Limb (tissue), 2 donors: ENCODE measurements around the gene TM6SF1.
"Not testable (repeated sequence)": the region's sequence is repeated elsewhere in the genome, so short reads cannot be mapped to it uniquely, and the experiment has no call there.

Source experiments
- DNase-seq, 2 donors: peaks; one replicate each; pipeline ENCODE4 v3.0.0-alpha.2; 2016; ENCODE audit errors: extremely low spot score in 2 of 2

TM6SF1 gene

DNA sequence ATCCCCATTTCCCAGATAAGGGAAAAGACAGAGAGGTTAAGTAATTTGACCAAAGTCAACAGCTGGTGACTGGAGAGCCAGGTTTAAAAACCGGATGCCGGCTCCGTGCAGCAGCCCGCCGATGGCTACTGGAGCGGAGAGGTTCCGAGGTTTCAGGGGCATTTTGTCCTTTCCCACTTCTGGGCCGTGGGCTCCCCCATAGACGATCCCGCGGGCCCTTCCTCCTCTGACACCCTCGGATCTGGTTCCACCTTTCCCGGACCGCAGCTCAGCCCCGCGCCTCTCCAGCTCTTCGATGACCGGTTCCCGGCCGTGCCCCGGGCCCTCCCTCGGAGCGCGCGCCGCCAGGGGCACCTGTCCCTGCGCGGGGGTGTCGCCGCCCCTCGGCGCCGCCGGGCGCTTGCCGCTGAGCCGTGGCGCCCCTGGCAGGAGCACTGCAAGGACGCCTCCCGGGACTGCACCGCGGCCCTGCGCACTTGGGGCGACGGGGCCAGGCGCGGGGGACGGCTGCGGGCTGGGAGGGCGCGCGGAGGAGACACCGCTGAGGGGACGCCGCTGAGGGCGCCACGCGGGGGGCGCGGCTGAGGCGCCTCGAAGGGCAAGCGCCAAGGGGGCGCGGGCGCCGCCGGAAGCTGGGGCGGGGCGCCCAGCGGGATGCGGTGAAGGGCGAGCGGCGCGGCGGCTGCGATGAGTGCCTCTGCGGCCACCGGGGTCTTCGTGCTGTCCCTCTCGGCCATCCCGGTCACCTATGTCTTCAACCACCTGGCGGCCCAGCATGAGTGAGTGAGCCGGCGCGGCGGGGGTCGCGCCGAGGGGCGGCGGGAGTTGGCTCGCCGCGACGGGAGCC, at the start of gene TM6SF1:
TSS of gene TM6SF1 (plus strand) at position 652 of the 847 bp plus-strand sequence. CDS start at position 688, 36 bp downstream.
- peak in 1 of 2 donors; percentile 47 for DNase-seq

DNA sequence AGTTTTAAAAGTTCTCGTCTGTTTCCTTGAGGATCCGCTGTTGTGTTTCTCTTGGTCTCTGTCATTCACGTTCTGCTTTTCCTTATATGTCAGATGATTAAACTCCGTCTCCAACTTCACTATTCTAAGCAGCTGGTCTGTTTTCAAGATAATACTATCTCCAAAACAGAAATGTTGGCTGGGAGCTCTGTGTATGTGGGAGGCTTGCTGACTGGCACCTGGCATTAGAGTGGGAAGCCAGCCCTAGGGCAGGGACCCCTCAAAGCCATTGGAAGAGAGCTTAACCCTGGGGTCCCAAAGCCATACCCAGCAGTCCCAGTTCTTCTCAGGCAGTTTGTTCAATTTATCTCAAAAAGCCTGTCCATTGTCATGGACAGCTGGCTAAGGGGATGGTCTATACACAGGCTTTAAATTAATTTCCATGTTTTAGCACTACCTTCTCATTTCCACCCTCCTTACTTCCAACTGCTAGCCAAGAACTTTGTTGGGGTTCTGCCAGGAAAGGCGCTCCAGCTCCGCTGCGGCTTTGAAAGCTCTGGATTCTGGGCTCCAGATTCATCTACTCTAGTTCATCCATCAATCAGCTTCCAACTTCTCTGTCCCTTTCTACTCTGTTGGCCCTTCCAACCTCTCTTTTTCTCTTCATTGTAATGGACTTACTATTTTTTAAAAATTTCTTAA, 49.6 kb upstream of the TM6SF1 start:
- DNase-seq = no peak

- DNase-seq = no peak
These were observed 45.8 kb upstream of the TM6SF1 start for GRCh38 chr15:83061680-83062079.

DNA sequence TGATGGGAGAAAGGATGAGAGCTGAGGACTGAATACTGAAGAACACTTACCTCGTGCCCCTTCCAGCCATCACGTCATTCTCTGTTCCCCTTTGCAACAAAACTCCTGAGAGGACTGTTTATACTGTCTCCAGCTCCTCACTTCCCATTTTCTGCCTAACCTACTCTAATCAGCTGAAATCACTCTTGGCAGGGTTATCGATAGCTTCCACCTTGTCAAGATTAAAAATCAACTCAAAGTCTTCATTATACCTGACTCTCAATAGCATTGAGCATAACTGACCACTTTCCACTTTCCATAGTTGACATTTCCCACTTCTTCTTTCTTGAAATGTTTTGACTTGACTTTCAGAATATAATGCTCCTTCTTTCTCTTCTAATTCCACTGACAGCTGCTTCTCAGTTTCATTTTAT, 44.7 kb upstream of the TM6SF1 start:
- DNase-seq = no peak

DNA sequence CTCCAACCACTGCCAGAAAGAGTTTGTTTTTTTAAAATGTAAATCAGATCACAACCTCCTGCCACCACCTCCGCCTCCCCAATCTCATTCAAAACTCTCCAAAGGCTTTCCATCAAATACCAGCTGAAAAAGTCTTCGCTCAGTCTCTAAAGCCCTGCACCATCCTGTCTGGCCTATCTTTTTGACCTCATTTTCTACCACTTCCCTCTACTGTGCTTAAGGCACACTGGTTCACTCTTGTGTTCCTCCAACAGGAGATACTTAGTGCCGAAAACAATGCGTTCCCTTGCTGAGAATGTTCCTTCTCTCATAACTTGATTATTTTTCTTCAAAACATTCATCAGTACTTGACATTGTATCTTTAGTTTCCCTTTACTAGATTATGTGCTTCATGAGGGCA, 43.9 kb upstream of the TM6SF1 start:
- no peak for DNase-seq

DNA sequence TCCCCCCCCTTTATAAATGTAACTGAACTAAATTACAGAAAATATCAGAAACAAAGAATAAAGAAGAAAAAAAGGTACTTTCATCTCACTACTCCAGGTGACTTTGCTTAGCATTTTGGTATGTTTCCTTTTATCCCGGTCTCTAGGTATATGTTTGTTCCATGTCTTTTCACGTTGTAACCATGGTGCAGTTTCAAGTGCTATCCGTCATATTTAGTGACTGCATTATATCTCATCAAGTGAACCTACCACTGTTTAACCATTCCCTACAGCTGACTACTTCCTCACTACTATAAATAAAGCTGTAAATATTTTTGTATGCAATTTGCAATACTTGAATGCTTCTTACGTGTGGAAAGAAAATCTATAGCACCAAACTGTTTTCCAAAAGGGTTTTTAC, 42.6 kb upstream of the TM6SF1 start:
- DNase-seq = no peak

- DNase-seq = no peak
These were observed 42.0 kb upstream of the TM6SF1 start for GRCh38 chr15:83065431-83065830.

- no peak for DNase-seq
These were observed 41.3 kb upstream of the TM6SF1 start for GRCh38 chr15:83066034-83066733.

GRCh38 chr15:83066734-83067637, 40.5 kb upstream of the TM6SF1 start, which contains the start of gene BTBD1:
TSS of gene BTBD1 (minus strand) at chr15:83067252. CDS start at chr15:83067151, 101 bp downstream.
- peak; percentile 92 for DNase-seq

- no peak for DNase-seq
These were observed 39.8 kb upstream of the TM6SF1 start for GRCh38 chr15:83067638-83067962.

DNA sequence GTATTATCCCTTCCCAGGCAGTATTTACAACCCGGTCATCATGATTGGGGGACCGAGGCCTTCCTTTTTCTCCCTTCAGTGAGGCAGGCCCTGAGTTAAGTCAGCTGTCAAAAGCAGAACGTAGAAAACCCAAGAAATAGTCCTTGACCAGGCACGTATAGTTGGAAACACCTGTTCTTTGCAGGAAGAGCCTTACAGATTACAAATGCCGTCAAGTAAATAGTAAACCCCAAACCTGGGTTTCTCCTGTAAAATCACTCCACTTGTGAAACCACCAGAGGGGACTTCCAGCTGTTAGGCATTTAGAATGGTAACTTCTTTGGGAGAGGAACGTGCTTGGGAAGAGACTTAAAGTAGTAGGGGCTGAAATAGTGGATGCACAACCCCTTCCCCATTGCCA, 39.4 kb upstream of the TM6SF1 start:
- DNase-seq = no peak

- DNase-seq = not testable (repeated sequence)
These were observed 38.2 kb upstream of the TM6SF1 start for GRCh38 chr15:83069211-83069642.

DNA sequence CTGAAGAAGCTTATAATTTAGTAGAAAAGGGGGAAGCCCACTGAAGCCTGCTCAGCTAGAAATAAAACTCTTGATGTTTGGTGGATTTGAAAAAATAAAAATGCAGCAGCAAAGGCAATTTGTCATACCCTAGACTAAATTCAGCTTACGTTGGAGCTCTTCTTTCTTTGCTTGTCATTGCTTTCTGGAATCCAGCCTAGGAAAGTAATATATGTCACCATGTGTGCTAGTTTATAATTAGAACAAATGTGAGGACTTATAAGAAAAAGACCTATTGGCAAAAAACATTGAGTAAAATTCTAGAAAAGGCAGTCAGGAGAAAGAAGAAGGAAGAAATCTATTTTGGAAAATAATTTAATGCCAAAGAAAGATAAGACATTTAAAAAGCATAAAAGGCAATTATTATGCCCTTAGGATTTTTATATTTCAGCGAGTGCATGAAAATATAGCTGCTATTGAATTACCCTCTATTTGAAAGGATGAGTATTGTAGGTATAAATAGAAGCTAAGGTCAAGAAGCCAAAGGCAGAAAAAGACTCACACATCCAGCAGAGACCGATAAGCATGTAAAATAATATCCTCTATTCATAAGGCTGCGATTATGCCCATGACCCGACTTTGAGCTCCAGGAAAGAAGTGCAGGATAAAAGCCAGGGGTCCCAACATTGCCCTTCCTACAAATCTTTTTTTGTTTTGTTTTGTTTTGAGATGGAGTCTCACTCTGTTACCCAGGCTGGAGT, 29.8 kb upstream of the TM6SF1 start:
- DNase-seq = no peak

DNA sequence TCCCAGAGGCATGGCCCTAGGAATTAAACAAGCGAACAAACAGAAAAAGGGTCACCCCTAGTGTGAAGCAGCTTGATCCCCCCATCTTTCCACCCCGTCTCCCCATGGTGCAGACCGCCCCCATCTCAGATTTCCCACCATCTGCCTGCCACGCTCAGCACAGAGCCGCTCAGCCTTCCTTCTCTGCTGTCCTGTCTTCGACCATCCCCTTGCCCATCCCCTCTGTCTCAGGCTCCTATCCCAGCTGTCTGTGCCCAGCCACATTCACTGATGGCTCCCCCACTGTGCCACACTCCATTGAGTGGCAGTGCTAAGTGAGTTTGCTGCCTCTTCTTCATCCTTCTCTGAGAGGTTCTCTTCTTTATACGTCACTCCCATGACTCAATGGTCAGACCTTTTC, 28.7 kb upstream of the TM6SF1 start:
- no peak for DNase-seq

DNA sequence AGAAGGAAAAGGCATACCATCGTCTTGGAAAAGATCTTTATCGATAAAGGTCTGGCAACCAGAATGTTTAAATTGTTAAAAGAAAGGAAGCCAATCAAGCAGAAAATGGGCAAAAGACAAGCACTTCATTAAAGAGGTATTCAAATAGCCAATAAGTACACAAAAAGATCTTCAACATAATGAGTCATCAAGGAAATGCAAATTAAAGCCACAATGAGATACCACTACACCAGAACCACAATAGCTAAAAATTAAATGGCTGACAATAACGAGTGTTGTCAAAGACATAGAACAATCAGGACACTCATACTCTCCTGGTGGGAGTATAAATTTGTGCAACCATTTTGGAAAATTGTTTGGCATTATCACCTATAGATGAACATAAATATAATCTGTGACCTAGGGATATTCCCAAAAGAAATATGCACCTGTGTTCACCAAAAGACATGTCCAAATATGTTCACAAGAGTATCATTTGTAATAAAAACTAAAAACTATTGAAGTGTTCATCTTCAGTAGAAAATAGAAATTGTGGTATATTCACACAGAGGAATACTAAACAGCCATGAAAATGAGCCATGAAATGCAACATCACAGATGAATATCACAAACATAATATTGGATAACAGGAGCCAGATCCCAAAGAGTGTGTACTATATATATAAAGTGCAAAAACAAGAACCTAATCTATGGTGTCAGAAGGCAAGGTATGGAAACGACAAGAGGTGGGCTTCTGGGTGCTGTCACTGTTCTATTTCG, 26.0 kb upstream of the TM6SF1 start:
- no peak for DNase-seq

GRCh38 chr15:83082730-83083386, 24.6 kb upstream of the TM6SF1 start:
- no peak for DNase-seq

DNA sequence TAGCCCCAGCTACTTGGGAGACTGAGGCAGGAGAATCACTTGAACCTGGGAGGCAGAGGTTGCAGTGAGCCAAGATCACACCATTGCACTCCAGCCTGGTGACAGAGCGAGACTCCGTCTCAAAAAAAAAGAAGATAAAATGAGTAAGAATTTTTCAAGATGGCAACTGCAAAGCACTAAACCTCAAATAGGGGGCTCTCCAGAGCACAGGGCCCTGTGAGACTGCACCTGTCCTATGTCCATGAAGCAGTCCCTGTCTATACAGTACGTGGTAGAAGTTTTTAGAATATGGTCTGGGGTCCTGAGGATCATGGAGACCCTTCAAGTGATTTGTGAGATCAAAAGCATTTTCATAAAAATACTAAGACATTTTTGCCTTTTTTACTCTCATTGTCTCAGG, 22.0 kb upstream of the TM6SF1 start:
- DNase-seq = not testable (repeated sequence)

DNA sequence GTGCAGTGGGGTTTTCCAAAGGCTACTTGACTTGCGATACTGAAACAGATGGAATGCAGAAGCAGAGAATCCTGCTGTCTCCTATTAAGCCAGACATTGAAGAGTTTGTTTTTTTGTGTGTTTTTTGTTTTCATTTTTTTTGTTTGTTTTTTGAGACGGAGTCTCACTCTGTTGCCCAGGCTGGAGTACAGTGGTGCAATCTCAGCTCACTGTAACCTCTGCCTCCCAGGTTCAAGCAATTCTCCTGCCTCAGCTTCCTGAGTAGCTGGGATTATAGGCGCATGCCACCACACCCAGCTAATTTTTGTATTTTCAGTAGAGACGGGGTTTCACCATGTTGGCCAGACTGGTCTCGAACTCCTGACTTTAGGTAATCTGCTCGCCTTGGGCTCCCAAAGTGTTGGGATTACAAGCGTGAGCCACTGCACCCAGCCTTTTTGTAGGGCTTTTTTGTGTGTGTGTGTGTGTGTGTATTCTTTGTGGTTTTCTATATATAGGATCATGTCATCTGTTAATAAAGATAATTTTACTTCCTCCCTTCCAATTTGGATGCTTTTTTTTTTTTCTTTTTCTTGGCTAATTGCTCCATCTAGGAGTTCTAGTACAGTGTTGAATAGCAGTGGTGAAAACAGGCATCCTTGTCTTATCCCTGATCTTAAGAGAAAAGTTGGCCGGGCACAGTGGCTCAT, 21.4 kb upstream of the TM6SF1 start:
- not testable (repeated sequence) for DNase-seq

- DNase-seq = no peak
These were observed 19.9 kb upstream of the TM6SF1 start for GRCh38 chr15:83087576-83087975.
